Ishikawa (cell line): ENCODE results near the gene ANKAR.

Experiments used
- CEBPB ChIP-seq: IDR thresholded peaks from 2 replicates; pipeline ENCODE4 v1.6.1; 2012
- EP300 ChIP-seq: IDR thresholded peaks from 2 replicates; pipeline ENCODE4 v1.6.1; 2012; ENCODE audit warnings: borderline replicate concordance
- FOXM1 ChIP-seq: IDR thresholded peaks from 2 replicates; pipeline ENCODE4 v1.6.1; 2012; ENCODE audit warnings: low read depth, borderline replicate concordance
- RAD21 ChIP-seq: IDR thresholded peaks from 2 replicates; pipeline ENCODE4 v1.6.1; 2012; ENCODE audit warnings: low read depth
- TAF1 ChIP-seq: IDR thresholded peaks from 2 replicates; pipeline ENCODE4 v1.6.1; 2012; ENCODE audit warnings: low read depth, mild to moderate bottlenecking
- TCF12 ChIP-seq: IDR thresholded peaks from 2 replicates; pipeline ENCODE4 v1.6.1; 2012; ENCODE audit warnings: low read depth
- YY1 ChIP-seq: IDR thresholded peaks from 2 replicates; pipeline ENCODE4 v1.6.1; 2012; ENCODE audit warnings: low read depth
- TF ChIP-seq, protein P1 (sequence below): IDR thresholded peaks from 2 replicates; pipeline ENCODE4 v1.6.1; 2012; ENCODE audit warnings: low read depth, mild to moderate bottlenecking
- TF ChIP-seq, protein P2 (sequence below): IDR thresholded peaks from 2 replicates; pipeline ENCODE4 v1.6.1; 2012

- TF ChIP-seq TAF1 (no peak), CEBPB (no peak), RAD21 (no peak), FOXM1 (no peak), EP300 (no peak), YY1 (no peak), TCF12 (no peak)
- TF ChIP-seq, protein P1, sequence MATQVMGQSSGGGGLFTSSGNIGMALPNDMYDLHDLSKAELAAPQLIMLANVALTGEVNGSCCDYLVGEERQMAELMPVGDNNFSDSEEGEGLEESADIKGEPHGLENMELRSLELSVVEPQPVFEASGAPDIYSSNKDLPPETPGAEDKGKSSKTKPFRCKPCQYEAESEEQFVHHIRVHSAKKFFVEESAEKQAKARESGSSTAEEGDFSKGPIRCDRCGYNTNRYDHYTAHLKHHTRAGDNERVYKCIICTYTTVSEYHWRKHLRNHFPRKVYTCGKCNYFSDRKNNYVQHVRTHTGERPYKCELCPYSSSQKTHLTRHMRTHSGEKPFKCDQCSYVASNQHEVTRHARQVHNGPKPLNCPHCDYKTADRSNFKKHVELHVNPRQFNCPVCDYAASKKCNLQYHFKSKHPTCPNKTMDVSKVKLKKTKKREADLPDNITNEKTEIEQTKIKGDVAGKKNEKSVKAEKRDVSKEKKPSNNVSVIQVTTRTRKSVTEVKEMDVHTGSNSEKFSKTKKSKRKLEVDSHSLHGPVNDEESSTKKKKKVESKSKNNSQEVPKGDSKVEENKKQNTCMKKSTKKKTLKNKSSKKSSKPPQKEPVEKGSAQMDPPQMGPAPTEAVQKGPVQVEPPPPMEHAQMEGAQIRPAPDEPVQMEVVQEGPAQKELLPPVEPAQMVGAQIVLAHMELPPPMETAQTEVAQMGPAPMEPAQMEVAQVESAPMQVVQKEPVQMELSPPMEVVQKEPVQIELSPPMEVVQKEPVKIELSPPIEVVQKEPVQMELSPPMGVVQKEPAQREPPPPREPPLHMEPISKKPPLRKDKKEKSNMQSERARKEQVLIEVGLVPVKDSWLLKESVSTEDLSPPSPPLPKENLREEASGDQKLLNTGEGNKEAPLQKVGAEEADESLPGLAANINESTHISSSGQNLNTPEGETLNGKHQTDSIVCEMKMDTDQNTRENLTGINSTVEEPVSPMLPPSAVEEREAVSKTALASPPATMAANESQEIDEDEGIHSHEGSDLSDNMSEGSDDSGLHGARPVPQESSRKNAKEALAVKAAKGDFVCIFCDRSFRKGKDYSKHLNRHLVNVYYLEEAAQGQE, result no peak
- TF ChIP-seq, protein P2, sequence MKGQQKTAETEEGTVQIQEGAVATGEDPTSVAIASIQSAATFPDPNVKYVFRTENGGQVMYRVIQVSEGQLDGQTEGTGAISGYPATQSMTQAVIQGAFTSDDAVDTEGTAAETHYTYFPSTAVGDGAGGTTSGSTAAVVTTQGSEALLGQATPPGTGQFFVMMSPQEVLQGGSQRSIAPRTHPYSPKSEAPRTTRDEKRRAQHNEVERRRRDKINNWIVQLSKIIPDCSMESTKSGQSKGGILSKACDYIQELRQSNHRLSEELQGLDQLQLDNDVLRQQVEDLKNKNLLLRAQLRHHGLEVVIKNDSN, result no peak
Measured at GRCh38 chr2:189679226-189679625, 4.8 kb downstream of the ANKAR start.
